Mesendoderm (in vitro differentiated cells): ENCODE measurements around the gene GPR143.
A peak's percentile ranks its signal among the peaks of the same experiment; 100 is the strongest.
"Not testable (repeated sequence)": the region's sequence is repeated elsewhere in the genome, so short reads cannot be mapped to it uniquely, and the experiment has no call there.

Source experiments
- DNase-seq: peaks from one replicate; pipeline ENCODE4 v3.0.0; 2013
- H2AK5ac ChIP-seq: 2 replicates; pipeline ENCODE4 v1.6.1; 2013; ENCODE audit warnings: low read length, inconsistent platforms
- H2BK120ac ChIP-seq: 2 replicates; pipeline ENCODE4 v1.6.1; 2013; ENCODE audit warnings: low read depth, mild to moderate bottlenecking, low read length, moderate library complexity, mixed read lengths
- H2BK15ac ChIP-seq: replicated peaks from 2 replicates; pipeline ENCODE4 v1.6.1; 2013; ENCODE audit warnings: low read depth, mild to moderate bottlenecking, moderate library complexity
- H2BK5ac ChIP-seq: 2 replicates; pipeline ENCODE4 v1.6.1; 2013; ENCODE audit warnings: low read length, inconsistent platforms
- H3K18ac ChIP-seq: 2 replicates; pipeline ENCODE4 v1.6.1; 2013; ENCODE audit warnings: mild to moderate bottlenecking, low read length, mixed read lengths
- H3K23ac ChIP-seq: one replicate; pipeline ENCODE4 v1.6.1; 2013; ENCODE audit warnings: low read length
- H3K27ac ChIP-seq: 2 replicates; pipeline ENCODE4 v1.5.1; 2013; ENCODE audit warnings: low read depth, mild to moderate bottlenecking, inconsistent platforms, low read length, moderate library complexity
- H3K27me3 ChIP-seq: 2 replicates; pipeline ENCODE4 v1.6.1; 2013; ENCODE audit warnings: low read length, control low read depth, mild to moderate bottlenecking, inconsistent platforms; ENCODE audit not compliant: insufficient read depth, poor library complexity
- H3K36me3 ChIP-seq: 2 replicates; pipeline ENCODE4 v1.6.1; 2013; ENCODE audit warnings: low read length, inconsistent platforms; ENCODE audit not compliant: control insufficient read depth, insufficient read depth
- H3K4ac ChIP-seq: one replicate; pipeline ENCODE4 v1.6.1; 2013; ENCODE audit warnings: low read depth, mild to moderate bottlenecking, low read length, moderate library complexity
- H3K4me1 ChIP-seq: 2 replicates; pipeline ENCODE4 v1.6.1; 2013; ENCODE audit warnings: low read depth, low read length, inconsistent platforms; ENCODE audit not compliant: control insufficient read depth
- H3K4me2 ChIP-seq: 2 replicates; pipeline ENCODE4 v1.6.1; 2013; ENCODE audit warnings: low read length
- H3K4me3 ChIP-seq: 2 replicates; pipeline ENCODE4 v1.5.1; 2013; ENCODE audit warnings: mild to moderate bottlenecking, low read length
- H3K56ac ChIP-seq: one replicate; pipeline ENCODE4 v1.6.1; 2013; ENCODE audit warnings: low read length
- H3K79me1 ChIP-seq: 2 replicates; pipeline ENCODE4 v1.6.1; 2013; ENCODE audit warnings: low read length, inconsistent platforms
- H3K79me2 ChIP-seq: 2 replicates; pipeline ENCODE4 v1.6.1; 2013; ENCODE audit warnings: mild to moderate bottlenecking, low read length; ENCODE audit not compliant: control insufficient read depth, insufficient read depth
- H3K9ac ChIP-seq: 2 replicates; pipeline ENCODE4 v1.6.1; 2013; ENCODE audit warnings: low read length, inconsistent platforms
- H4K5ac ChIP-seq: one replicate; pipeline ENCODE4 v1.6.1; 2013; ENCODE audit warnings: low read length
- H4K8ac ChIP-seq: one replicate; pipeline ENCODE4 v1.6.1; 2013; ENCODE audit warnings: low read depth, mild to moderate bottlenecking, control low read depth, low read length, moderate library complexity
- WGBS: extraction: QIAGEN DNeasy Blood & Tissue Kit; methylation state at CpG from one replicate; pipeline ENCODE4 v1.1.7; 2013; ENCODE audit warnings: low lambda C conversion rate, missing lambda C conversion rate; ENCODE audit not compliant: insufficient coverage; ENCODE audit errors: extremely low coverage; 5-methylcytosine and 5-hydroxymethylcytosine counted together

The GPR143 gene

GRCh38 chrX:9781941-9782340 lies 16.3 kb upstream of the GPR143 start:
- WGBS: no CpG with 5 or more reads among the region's 7 CpGs
- no peak overlapping the region for H3K9ac ChIP-seq
- H3K4me2 ChIP-seq: no peak overlapping the region
- H3K79me1 ChIP-seq: no peaks in the 10 kb centered on the region
- no peaks in the 10 kb centered on the region for H3K27me3 ChIP-seq
- H2BK15ac ChIP-seq: no peak overlapping the region
- no peak overlapping the region for H3K27ac ChIP-seq
- H3K56ac ChIP-seq: no peak overlapping the region
- DNase-seq: no peak
- H3K4me1 ChIP-seq: no peaks in the 10 kb centered on the region
- no peak overlapping the region for H2BK120ac ChIP-seq
- no peak overlapping the region for H3K18ac ChIP-seq
- no peaks in the 10 kb centered on the region for H3K36me3 ChIP-seq
- H4K8ac ChIP-seq: no peak overlapping the region
- no peak overlapping the region for H3K4ac ChIP-seq
- H4K5ac ChIP-seq: no peak overlapping the region
- no peak overlapping the region for H3K4me3 ChIP-seq
- H3K23ac ChIP-seq: no peak overlapping the region
- H2BK5ac ChIP-seq: no peak overlapping the region
- H3K79me2 ChIP-seq: no peaks in the 10 kb centered on the region
- H2AK5ac ChIP-seq: no peak overlapping the region

- DNase-seq: no peak
- no CpG with 5 or more reads among the region's 8 CpGs for WGBS
- no peaks in the 10 kb centered on the region for H3K79me2 ChIP-seq
- no peak overlapping the region for H3K4me2 ChIP-seq
- H3K9ac ChIP-seq: no peak overlapping the region
- no peaks in the 10 kb centered on the region for H3K79me1 ChIP-seq
- no peak overlapping the region for H3K4ac ChIP-seq
- no peak overlapping the region for H3K27ac ChIP-seq
- H4K5ac ChIP-seq: no peak overlapping the region
- H3K27me3 ChIP-seq: no peaks in the 10 kb centered on the region
- H3K18ac ChIP-seq: no peak overlapping the region
- no peak overlapping the region for H2BK5ac ChIP-seq
- no peak overlapping the region for H2BK120ac ChIP-seq
- H2BK15ac ChIP-seq: no peak overlapping the region
- no peak overlapping the region for H3K4me3 ChIP-seq
- no peak overlapping the region for H3K56ac ChIP-seq
- H3K4me1 ChIP-seq: no peaks in the 10 kb centered on the region
- no peaks in the 10 kb centered on the region for H3K36me3 ChIP-seq
- H4K8ac ChIP-seq: no peak overlapping the region
- no peak overlapping the region for H3K23ac ChIP-seq
- no peak overlapping the region for H2AK5ac ChIP-seq
Observed at GRCh38 chrX:9775930-9776329, 10.3 kb upstream of the GPR143 start.

GRCh38 chrX:9772943-9773342 lies 7.3 kb upstream of the GPR143 start:
- Histone ChIP-seq H3K27me3 (no peaks in the 10 kb centered on the region), H3K4ac (no peak overlapping the region), H2BK15ac (no peak overlapping the region), H2BK5ac (no peak overlapping the region), H2BK120ac (no peak overlapping the region), H3K4me1 (no peaks in the 10 kb centered on the region), H2AK5ac (no peak overlapping the region), H3K18ac (no peak overlapping the region), H3K4me2 (no peak overlapping the region), H3K79me2 (no peaks in the 10 kb centered on the region), H4K5ac (no peak overlapping the region), H3K27ac (no peak overlapping the region), H3K9ac (no peak overlapping the region), H4K8ac (no peak overlapping the region), H3K56ac (no peak overlapping the region), H3K79me1 (no peaks in the 10 kb centered on the region), H3K23ac (no peak overlapping the region), H3K36me3 (no peaks in the 10 kb centered on the region), H3K4me3 (no peak overlapping the region)
- no CpG with 5 or more reads among the region's 6 CpGs for WGBS
- no peak for DNase-seq

- peak; percentile 84 for DNase-seq
- Histone ChIP-seq H3K36me3 (no peaks in the 10 kb centered on the region), H2BK15ac (no peak overlapping the region), H3K27ac (no peak overlapping the region), H3K4me3 (no peak overlapping the region), H2BK5ac (no peak overlapping the region), H3K27me3 (no peaks in the 10 kb centered on the region), H3K18ac (no peak overlapping the region), H3K4me1 (no peaks in the 10 kb centered on the region), H4K8ac (no peak overlapping the region), H3K79me1 (no peaks in the 10 kb centered on the region), H3K23ac (no peak overlapping the region), H3K79me2 (no peaks in the 10 kb centered on the region), H3K4me2 (no peak overlapping the region), H3K4ac (no peak overlapping the region), H2BK120ac (no peak overlapping the region), H3K9ac (no peak overlapping the region), H2AK5ac (no peak overlapping the region), H4K5ac (no peak overlapping the region), H3K56ac (peak overlapping the region; percentile 10)
- WGBS: no CpG with 5 or more reads among the region's 1 CpG
Observed at GRCh38 chrX:9770319-9770718, 4.7 kb upstream of the GPR143 start.

DNA sequence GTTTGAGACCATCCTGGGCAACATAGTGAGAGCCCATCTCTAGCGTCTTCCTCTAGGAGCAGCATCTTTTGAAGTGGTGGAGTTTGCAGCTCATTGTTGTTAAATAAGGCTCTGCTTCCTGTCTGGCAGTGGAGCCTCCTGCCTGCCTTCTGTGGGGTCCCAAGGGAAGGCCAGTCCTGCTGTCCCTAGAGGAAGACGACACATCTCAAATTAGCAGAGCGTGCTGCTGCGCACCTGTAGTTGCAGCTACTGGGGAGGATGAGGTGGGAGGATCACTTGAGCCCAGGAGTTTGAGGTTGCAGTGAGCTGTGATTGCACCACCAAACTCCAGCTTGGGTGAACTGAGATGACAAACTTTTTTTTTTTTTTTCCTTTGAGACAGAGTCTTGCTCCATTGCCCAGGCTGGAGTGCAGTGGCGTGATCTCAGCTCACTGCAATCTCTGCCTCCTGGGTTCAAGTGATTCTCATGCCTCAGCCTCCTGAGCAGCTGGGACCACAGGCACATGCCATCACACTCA lies 2.7 kb upstream of the GPR143 start:
- H4K8ac ChIP-seq, H3K27ac ChIP-seq, H3K79me1 ChIP-seq, DNase-seq, H3K23ac ChIP-seq, H3K4me1 ChIP-seq, H3K9ac ChIP-seq, H2BK15ac ChIP-seq, H3K56ac ChIP-seq, H3K18ac ChIP-seq, H3K4ac ChIP-seq, H3K79me2 ChIP-seq, H2BK5ac ChIP-seq, H2BK120ac ChIP-seq, H2AK5ac ChIP-seq, H3K4me2 ChIP-seq, H3K36me3 ChIP-seq, H3K4me3 ChIP-seq, H3K27me3 ChIP-seq, H4K5ac ChIP-seq: not testable (repeated sequence)
- WGBS: no CpG with 5 or more reads among the region's 5 CpGs

DNA sequence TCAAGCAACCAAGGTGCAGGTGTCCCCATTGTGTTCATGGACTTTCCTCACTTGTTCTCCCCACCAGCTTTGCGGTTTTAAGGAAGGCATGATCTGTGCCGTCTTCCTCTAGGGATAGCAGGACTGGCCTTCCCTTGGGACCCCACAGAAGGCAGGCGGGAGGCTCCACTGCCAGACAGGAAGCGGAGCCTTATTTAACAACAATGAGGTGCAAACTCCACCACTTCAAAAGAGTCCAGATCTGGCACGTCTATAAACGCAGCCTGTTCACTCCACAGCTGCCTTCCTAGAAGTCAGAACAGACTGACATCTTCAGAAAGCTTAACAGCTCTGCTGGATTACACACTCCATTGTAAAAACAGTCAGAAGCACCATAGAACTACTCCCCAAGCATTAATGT lies 1.7 kb upstream of the GPR143 start:
- no peak overlapping the region for H4K5ac ChIP-seq
- H4K8ac ChIP-seq: no peak overlapping the region
- no peak overlapping the region for H3K4me3 ChIP-seq
- no peaks in the 10 kb centered on the region for H3K4me1 ChIP-seq
- no peak overlapping the region for H2BK120ac ChIP-seq
- H3K79me1 ChIP-seq: no peaks in the 10 kb centered on the region
- no peak overlapping the region for H3K27ac ChIP-seq
- no peak overlapping the region for H3K4ac ChIP-seq
- H2BK5ac ChIP-seq: no peak overlapping the region
- no peak overlapping the region for H3K23ac ChIP-seq
- H3K27me3 ChIP-seq: no peaks in the 10 kb centered on the region
- WGBS: no CpG with 5 or more reads among the region's 6 CpGs
- H3K18ac ChIP-seq: peak overlapping the region; percentile 28
- H3K4me2 ChIP-seq: no peak overlapping the region
- no peak overlapping the region for H2AK5ac ChIP-seq
- no peak overlapping the region for H3K56ac ChIP-seq
- no peaks in the 10 kb centered on the region for H3K36me3 ChIP-seq
- no peak for DNase-seq
- H3K9ac ChIP-seq: no peak overlapping the region
- H3K79me2 ChIP-seq: no peaks in the 10 kb centered on the region
- no peak overlapping the region for H2BK15ac ChIP-seq
